Lung (tissue), 12 donors: Measurements from ENCODE around the gene CASZ1. TPM values are rescaled to one million over a fixed set of nuclear protein-coding genes. Genes with fewer than 3 reads are reported as not detected.

Experiments used
- ATAC-seq: fragments of 200-7000 bp; cut with Tn5 transposase; one replicate; pipeline ENCODE4 v1.9.1; 2020; ENCODE audit warnings: moderate number of reproducible peaks; ENCODE audit not compliant: insufficient read depth, low FRiP score
- DNase-seq, 3 donors: peaks; one replicate each; pipeline ENCODE4 v3.0.0-alpha.2; 2013 to 2017
- H3K27ac ChIP-seq, 2 donors: one replicate each; pipeline ENCODE4 v1.5.1; 2013; ENCODE audit warnings: mild to moderate bottlenecking in 2 of 2, moderate library complexity in 2 of 2, control low read depth in 1 of 2, inconsistent platforms in 1 of 2, low read depth in 1 of 2, low read length in 1 of 2
- H3K27me3 ChIP-seq, 3 donors: one replicate each; pipeline ENCODE4 v1.5.1; 2013; ENCODE audit warnings: low read length in 2 of 3; ENCODE audit not compliant: control insufficient read depth in 3 of 3, insufficient read depth in 3 of 3
- H3K36me3 ChIP-seq, 4 donors: one replicate each; pipeline ENCODE4 v1.5.1; 2013; ENCODE audit warnings: low read length in 4 of 4, mild to moderate bottlenecking in 1 of 4, moderate library complexity in 1 of 4; ENCODE audit not compliant: control insufficient read depth in 4 of 4, insufficient read depth in 4 of 4
- H3K4me1 ChIP-seq, 5 donors: one replicate each; pipeline ENCODE4 v1.5.1; 2013; ENCODE audit warnings: low read length in 5 of 5, mild to moderate bottlenecking in 2 of 5, moderate library complexity in 1 of 5; ENCODE audit not compliant: control insufficient read depth in 5 of 5, insufficient read depth in 5 of 5
- H3K4me3 ChIP-seq: one replicate; pipeline ENCODE4 v1.5.1; 2013; ENCODE audit warnings: mild to moderate bottlenecking, control low read depth, moderate library complexity
- H3K9ac ChIP-seq, 2 donors: one replicate each; pipeline ENCODE4 v1.5.1; 2013; ENCODE audit warnings: low read length in 2 of 2, control low read depth in 1 of 2; ENCODE audit not compliant: insufficient read depth in 1 of 2
- H3K9me3 ChIP-seq, 4 donors: one replicate each; pipeline ENCODE4 v1.5.1; 2013; ENCODE audit warnings: low read length in 3 of 4, mild to moderate bottlenecking in 1 of 4, moderate library complexity in 1 of 4; ENCODE audit not compliant: control insufficient read depth in 4 of 4, insufficient read depth in 3 of 4
- CTCF ChIP-seq: IDR thresholded peaks from 2 replicates; pipeline ENCODE4 v1.5.1; 2012; ENCODE audit warnings: mild to moderate bottlenecking; ENCODE audit errors: control extremely low read depth, extremely low read depth
- WGBS, 2 donors: extraction: QIAGEN DNeasy Blood & Tissue Kit; methylation state at CpG; one replicate each; pipeline ENCODE4 v1.1.7; 2013; 5-methylcytosine and 5-hydroxymethylcytosine counted together
- polyA plus RNA-seq, 2 donors: library from polyadenylated mRNA; stranded (reverse); fragments of 200-250 nt; gene quantifications; one replicate each; pipeline ENCODE4 v1.2.1, GENCODE V29; 2013
- total RNA-seq, 2 donors: library from RNA; depleted of rRNA in 1 of 2; stranded (reverse); fragments of >200 nt in 1 of 2; gene quantifications; one replicate each; pipeline ENCODE4 v1.2.1, GENCODE V29; 2014 to 2021
- donor health status: control.
- donor health status: control.
- donor health status: Bipolar disorder and iron deficiency.
- donor health status: healthy.
- donor health status: DM: yes; HTN: yes; CAD: no.

Gene CASZ1
- total and polyA plus RNA-seq, 4 donors, result 10.3 to 69.9 (median 40.5) TPM

GRCh38 chr1:10703702-10704101, 92.7 kb downstream of the CASZ1 start:
- DNase-seq, result no peak
- H3K27me3 ChIP-seq, result peaks cover 0 to 4% (median 2%) of the 10 kb centered on the region in 3 donors
- 96% methylated on average over 8 of the region's 8 CpGs for WGBS, 2 donors
- TF ChIP-seq CTCF, result no peak
- peaks cover 0 to 9% (median 7%) of the 10 kb centered on the region in 5 donors for H3K4me1 ChIP-seq
- no peak overlapping the region for H3K9ac ChIP-seq
- no peaks in the 10 kb centered on the region for H3K36me3 ChIP-seq
- ATAC-seq, result no peak
- H3K4me3 ChIP-seq, result no peak overlapping the region
- no peak overlapping the region for H3K27ac ChIP-seq
- no peaks in the 10 kb centered on the region for H3K9me3 ChIP-seq

DNA sequence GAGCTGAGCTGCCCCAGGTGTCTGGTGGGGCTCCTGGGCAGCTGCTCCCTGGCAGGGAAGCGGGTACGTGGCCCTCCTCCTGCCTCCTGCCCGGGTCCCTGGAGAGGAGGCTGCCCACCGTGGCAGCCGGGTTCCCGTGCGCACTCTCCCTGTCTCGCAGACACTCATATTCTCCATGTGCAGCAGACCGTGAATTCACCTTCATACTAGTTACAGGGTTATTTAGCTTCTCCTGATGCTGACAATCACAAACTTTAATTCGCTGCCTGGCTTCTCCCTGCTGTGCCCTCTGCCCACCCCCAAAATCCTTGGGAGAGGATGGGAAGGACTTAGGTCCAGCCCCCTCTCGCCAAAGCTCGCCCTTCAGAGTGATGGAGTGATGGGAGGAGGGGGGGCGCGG, 95.3 kb downstream of the CASZ1 start:
- Histone ChIP-seq H3K4me3 (no peak overlapping the region), H3K4me1 (peaks cover 0 to 9% (median 7%) of the 10 kb centered on the region in 5 donors), H3K9me3 (no peaks in the 10 kb centered on the region), H3K27ac (no peak overlapping the region), H3K36me3 (no peaks in the 10 kb centered on the region), H3K27me3 (peaks cover 0 to 2% (median 0%) of the 10 kb centered on the region in 3 donors), H3K9ac (no peak overlapping the region)
- TF ChIP-seq CTCF, result no peak
- WGBS, 2 donors, result 92 to 95% methylated on average over 14 of the region's 14 CpGs
- ATAC-seq (no peak), DNase-seq (no peak)

- H3K36me3 ChIP-seq, result no peaks in the 10 kb centered on the region
- H3K27ac ChIP-seq, result peak overlapping the region; percentile 15 to 66
- ATAC-seq (no peak), DNase-seq (no peak)
- peaks cover 0 to 12% (median 5%) of the 10 kb centered on the region in 5 donors for H3K4me1 ChIP-seq
- 70 to 82% methylated on average over 7 of the region's 7 CpGs for WGBS, 2 donors
- H3K9me3 ChIP-seq, result no peaks in the 10 kb centered on the region
- no peak for TF ChIP-seq CTCF
- H3K27me3 ChIP-seq, result peaks cover 0 to 2% (median 0%) of the 10 kb centered on the region in 3 donors
- peak overlapping the region in 1 of 2 donors; percentile 11 for H3K9ac ChIP-seq
- H3K4me3 ChIP-seq, result no peak overlapping the region
Observed at GRCh38 chr1:10699470-10699835, 97.0 kb downstream of the CASZ1 start.
